ENCODE data around the gene TNPO1.

The TNPO1 gene

GRCh38 chr5:72936893-72937292 lies 120.4 kb downstream of the TNPO1 start (continued):
- TF ChIP-seq ZNF449 (tag by site-specific recombination; IDR thresholded peaks at IDR 0.05) (no peak), ZXDB (tag by site-specific recombination; IDR thresholded peaks at IDR 0.05) (no peak), ZNF837 (tag by site-specific recombination; IDR thresholded peaks at IDR 0.05) (no peak)

- CTCF ChIA-PET: no interaction called here
- H3K36me3 ChIP-seq (ENCODE audit: control insufficient read depth in 2 of 2, insufficient read depth in 1 of 2, low read length in 2 of 2): no peaks in the 10 kb centered on the region
- H3K9me3 ChIP-seq (ENCODE audit: control insufficient read depth, insufficient read depth, low read depth, low read length): no peaks in the 10 kb centered on the region
- no peak overlapping the region for H3K4me3 ChIP-seq (ENCODE audit: low read depth, low read length)
- POLR2A ChIA-PET: no interaction called here
- no peak overlapping the region for H3K27ac ChIP-seq (ENCODE audit: extremely low read depth, low read depth, low read length)
- 0 out of 2 replicates have a peak, but pooled peaks cover 4% of the 10 kb centered on the region for H3K4me1 ChIP-seq (ENCODE audit: control insufficient read depth, insufficient read depth, low read length)
- TF ChIP-seq ZNF580 (tag by site-specific recombination; IDR thresholded peaks at IDR 0.05): no peak
- no peak for TF ChIP-seq KLF9 (tag by site-specific recombination; IDR thresholded peaks at IDR 0.05; ENCODE audit: low read depth)
- TF ChIP-seq ELK4 (IDR thresholded peaks at IDR 0.05; ENCODE audit: borderline replicate concordance, low read depth, low read length): no peak
- TF ChIP-seq ZNF488 (tag by site-specific recombination; IDR thresholded peaks at IDR 0.05): no peak
- no peak for TF ChIP-seq ZEB2 (tag by site-specific recombination; IDR thresholded peaks at IDR 0.05)
- no peak for TF ChIP-seq ZNF26 (tag by site-specific recombination; IDR thresholded peaks at IDR 0.05)
- TF ChIP-seq ZNF626 (tag by site-specific recombination; IDR thresholded peaks at IDR 0.05): no peak
- no peak for TF ChIP-seq ZNF571 (tag by site-specific recombination; IDR thresholded peaks at IDR 0.05)
- TF ChIP-seq ZNF639 (tag by site-specific recombination; IDR thresholded peaks at IDR 0.05): no peak
- TF ChIP-seq ZNF544 (tag by site-specific recombination; IDR thresholded peaks at IDR 0.05): no peak
- TF ChIP-seq ZNF140 (tag by site-specific recombination; IDR thresholded peaks at IDR 0.05): no peak
- TF ChIP-seq ZNF280C (tag by site-specific recombination; IDR thresholded peaks at IDR 0.05): no peak
- no peak for TF ChIP-seq ZNF596 (tag by site-specific recombination; IDR thresholded peaks at IDR 0.05)
- no peak for TF ChIP-seq ZNF473 (tag by site-specific recombination; IDR thresholded peaks at IDR 0.05)
- no peak for TF ChIP-seq PATZ1 (tag by site-specific recombination; IDR thresholded peaks at IDR 0.05)
- no peak for TF ChIP-seq ZNF157 (tag by site-specific recombination; IDR thresholded peaks at IDR 0.05)
- no peak for TF ChIP-seq PRDM10 (tag by site-specific recombination; IDR thresholded peaks at IDR 0.05)
- no peak for TF ChIP-seq ZNF76 (tag by site-specific recombination; IDR thresholded peaks at IDR 0.05; ENCODE audit: borderline replicate concordance, low read depth)
These were observed 121.1 kb downstream of the TNPO1 start for GRCh38 chr5:72937517-72938061.
